Dendritic cell treated with granulocyte-macrophage colony-stimulating factor and Interleukin-4, amounts not matched to agents 40 ng/mL and 50 ng/mL, for 4 days (primary cell): Measurements from ENCODE around the gene LRRC7.
"Not testable (repeated sequence)": the region's sequence is repeated elsewhere in the genome, so short reads cannot be mapped to it uniquely, and the experiment has no call there.

Experiments
- H3K27ac Mint-ChIP-seq: one replicate; pipeline ENCODE4 v1.8.0; 2022; ENCODE audit warnings: mild to moderate bottlenecking, mixed read lengths
- H3K27me3 Mint-ChIP-seq: one replicate; pipeline ENCODE4 v1.8.0; 2022; ENCODE audit warnings: mild to moderate bottlenecking, mixed read lengths
- H3K36me3 Mint-ChIP-seq: one replicate; pipeline ENCODE4 v1.8.0; 2022; ENCODE audit warnings: low read depth, mixed read lengths
- H3K4me1 Mint-ChIP-seq: one replicate; pipeline ENCODE4 v1.8.0; 2022; ENCODE audit warnings: low read depth, mixed read lengths
- H3K4me3 Mint-ChIP-seq: one replicate; pipeline ENCODE4 v1.8.0; 2022; ENCODE audit warnings: mild to moderate bottlenecking, moderate library complexity, mixed read lengths
- H3K9me3 Mint-ChIP-seq: one replicate; pipeline ENCODE4 v1.8.0; 2022; ENCODE audit warnings: mixed read lengths
- intact Hi-C: fragments of 100-400 bp; cut with micrococcal nuclease; formaldehyde crosslinking; loops from one replicate; pipeline ENCODE4 v1.15.0; 2022

LRRC7 gene

GRCh38 chr1:69919922-69920273, 352.2 kb downstream of the LRRC7 start:
- Mint-ChIP-seq H3K4me3 (no peak overlapping the region), H3K9me3 (peaks cover 10% of the 10 kb centered on the region), H3K36me3 (no peaks in the 10 kb centered on the region), H3K4me1 (no peaks in the 10 kb centered on the region), H3K27ac (no peak overlapping the region), H3K27me3 (no peaks in the 10 kb centered on the region)
- intact Hi-C loops = no loop called here

GRCh38 chr1:69920426-69920825, 352.7 kb downstream of the LRRC7 start:
- Mint-ChIP-seq H3K27ac (no peak overlapping the region), H3K36me3 (no peaks in the 10 kb centered on the region), H3K4me3 (no peak overlapping the region), H3K4me1 (no peaks in the 10 kb centered on the region), H3K9me3 (peaks cover 10% of the 10 kb centered on the region), H3K27me3 (no peaks in the 10 kb centered on the region)
- intact Hi-C loops = no loop called here

GRCh38 chr1:69921486-69921885, 353.8 kb downstream of the LRRC7 start:
- Mint-ChIP-seq H3K4me3 (no peak overlapping the region), H3K9me3 (peaks cover 12% of the 10 kb centered on the region), H3K27ac (no peak overlapping the region), H3K27me3 (no peaks in the 10 kb centered on the region), H3K4me1 (no peaks in the 10 kb centered on the region), H3K36me3 (no peaks in the 10 kb centered on the region)
- intact Hi-C loops = no loop called here

GRCh38 chr1:69928234-69928633, 360.5 kb downstream of the LRRC7 start:
- H3K36me3 Mint-ChIP-seq, H3K4me1 Mint-ChIP-seq, intact Hi-C loops, H3K4me3 Mint-ChIP-seq, H3K27me3 Mint-ChIP-seq, H3K27ac Mint-ChIP-seq: not testable (repeated sequence)
- H3K9me3 Mint-ChIP-seq = peaks cover 49% of the 10 kb centered on the region

GRCh38 chr1:69929308-69930057, 361.8 kb downstream of the LRRC7 start:
- Mint-ChIP-seq H3K9me3 (peaks cover 49% of the 10 kb centered on the region), H3K4me1 (no peaks in the 10 kb centered on the region), H3K27me3 (no peaks in the 10 kb centered on the region), H3K27ac (no peak overlapping the region), H3K36me3 (no peaks in the 10 kb centered on the region), H3K4me3 (no peak overlapping the region)
- intact Hi-C loops = no loop called here

GRCh38 chr1:69930396-69930795, 362.7 kb downstream of the LRRC7 start:
- Mint-ChIP-seq H3K36me3 (no peaks in the 10 kb centered on the region), H3K4me3 (no peak overlapping the region), H3K27me3 (no peaks in the 10 kb centered on the region), H3K9me3 (peaks cover 49% of the 10 kb centered on the region), H3K4me1 (no peaks in the 10 kb centered on the region), H3K27ac (no peak overlapping the region)
- intact Hi-C loops = no loop called here

GRCh38 chr1:69932760-69933159, 365.0 kb downstream of the LRRC7 start:
- intact Hi-C loops = no loop called here
- H3K4me3 Mint-ChIP-seq = no peak overlapping the region

GRCh38 chr1:69940231-69940630, 372.5 kb downstream of the LRRC7 start:
- no peak overlapping the region for H3K27ac Mint-ChIP-seq
- H3K4me1 Mint-ChIP-seq = no peaks in the 10 kb centered on the region
- H3K27me3 Mint-ChIP-seq = no peaks in the 10 kb centered on the region
- H3K4me3 Mint-ChIP-seq = no peak overlapping the region
- intact Hi-C loops = no loop called here
- H3K9me3 Mint-ChIP-seq = peaks cover 24% of the 10 kb centered on the region
- no peaks in the 10 kb centered on the region for H3K36me3 Mint-ChIP-seq

More at GRCh38 chr1:69932760-69933159, 365.0 kb downstream of the LRRC7 start:
- H3K36me3 Mint-ChIP-seq = no peaks in the 10 kb centered on the region
- H3K9me3 Mint-ChIP-seq = peaks cover 34% of the 10 kb centered on the region
- no peak overlapping the region for H3K27ac Mint-ChIP-seq
- no peaks in the 10 kb centered on the region for H3K27me3 Mint-ChIP-seq
- H3K4me1 Mint-ChIP-seq = no peaks in the 10 kb centered on the region

GRCh38 chr1:69940816-69941215, 373.1 kb downstream of the LRRC7 start:
- no peak overlapping the region for H3K27ac Mint-ChIP-seq

GRCh38 chr1:69943030-69943429, 375.3 kb downstream of the LRRC7 start:
- intact Hi-C loops = no loop called here
- no peak overlapping the region for H3K4me3 Mint-ChIP-seq

More at GRCh38 chr1:69940816-69941215, 373.1 kb downstream of the LRRC7 start:
- intact Hi-C loops = no loop called here
- Mint-ChIP-seq H3K27me3 (no peaks in the 10 kb centered on the region), H3K9me3 (peaks cover 28% of the 10 kb centered on the region), H3K4me1 (no peaks in the 10 kb centered on the region), H3K4me3 (no peak overlapping the region), H3K36me3 (no peaks in the 10 kb centered on the region)

GRCh38 chr1:69946935-69947334, 379.2 kb downstream of the LRRC7 start:
- H3K27ac Mint-ChIP-seq = no peak overlapping the region
- H3K4me3 Mint-ChIP-seq = no peak overlapping the region
- peaks cover 20% of the 10 kb centered on the region for H3K9me3 Mint-ChIP-seq

More at GRCh38 chr1:69943030-69943429, 375.3 kb downstream of the LRRC7 start:
- Mint-ChIP-seq H3K9me3 (peaks cover 28% of the 10 kb centered on the region), H3K4me1 (no peaks in the 10 kb centered on the region), H3K27ac (no peak overlapping the region), H3K36me3 (no peaks in the 10 kb centered on the region), H3K27me3 (no peaks in the 10 kb centered on the region)

GRCh38 chr1:69947837-69948236, 380.1 kb downstream of the LRRC7 start:
- Mint-ChIP-seq H3K36me3 (no peaks in the 10 kb centered on the region), H3K27me3 (no peaks in the 10 kb centered on the region), H3K27ac (no peak overlapping the region), H3K4me3 (no peak overlapping the region), H3K4me1 (no peaks in the 10 kb centered on the region), H3K9me3 (peaks cover 20% of the 10 kb centered on the region)
- intact Hi-C loops = no loop called here

More at GRCh38 chr1:69946935-69947334, 379.2 kb downstream of the LRRC7 start:
- Mint-ChIP-seq H3K36me3 (no peaks in the 10 kb centered on the region), H3K27me3 (no peaks in the 10 kb centered on the region), H3K4me1 (no peaks in the 10 kb centered on the region)
- intact Hi-C loops = no loop called here

GRCh38 chr1:69952676-69953075, 385.0 kb downstream of the LRRC7 start:
- Mint-ChIP-seq H3K27me3 (no peaks in the 10 kb centered on the region), H3K9me3 (no peaks in the 10 kb centered on the region), H3K36me3 (no peaks in the 10 kb centered on the region), H3K27ac (no peak overlapping the region), H3K4me1 (no peaks in the 10 kb centered on the region), H3K4me3 (no peak overlapping the region)
- intact Hi-C loops = loop anchor here (10.0 kb wide), 1 partner anchor 58 kb away; no protein-coding TSS in a partner anchor

- H3K27me3 Mint-ChIP-seq, H3K4me1 Mint-ChIP-seq, intact Hi-C loops, H3K4me3 Mint-ChIP-seq, H3K27ac Mint-ChIP-seq, H3K36me3 Mint-ChIP-seq: not testable (repeated sequence)
- H3K9me3 Mint-ChIP-seq = peaks cover 38% of the 10 kb centered on the region
These were observed 394.7 kb downstream of the LRRC7 start for GRCh38 chr1:69962452-69962851.

GRCh38 chr1:69967245-69967766, 399.6 kb downstream of the LRRC7 start:
- Mint-ChIP-seq H3K4me3 (no peak overlapping the region), H3K36me3 (no peaks in the 10 kb centered on the region), H3K27ac (no peak overlapping the region), H3K27me3 (no peaks in the 10 kb centered on the region), H3K4me1 (no peaks in the 10 kb centered on the region), H3K9me3 (peaks cover 38% of the 10 kb centered on the region)
- intact Hi-C loops = no loop called here
